Ureter (tissue), 1 donor: ENCODE data around the gene MEX3B. TPM values are rescaled to one million over a fixed set of nuclear protein-coding genes. Genes with fewer than 3 reads are reported as not detected.

ENCODE experiments used
- DNase-seq: peaks from one replicate; pipeline ENCODE4 v3.0.0-alpha.2; 2020; ENCODE audit warnings: low spot score
- total RNA-seq: library from RNA; stranded (reverse); gene quantifications from one replicate; pipeline ENCODE4 v1.2.4, GENCODE V29; 2023
- donor health status: DM: yes; HTN: yes; CAD: no.

Gene MEX3B
- 0.55 TPM for total RNA-seq

DNA sequence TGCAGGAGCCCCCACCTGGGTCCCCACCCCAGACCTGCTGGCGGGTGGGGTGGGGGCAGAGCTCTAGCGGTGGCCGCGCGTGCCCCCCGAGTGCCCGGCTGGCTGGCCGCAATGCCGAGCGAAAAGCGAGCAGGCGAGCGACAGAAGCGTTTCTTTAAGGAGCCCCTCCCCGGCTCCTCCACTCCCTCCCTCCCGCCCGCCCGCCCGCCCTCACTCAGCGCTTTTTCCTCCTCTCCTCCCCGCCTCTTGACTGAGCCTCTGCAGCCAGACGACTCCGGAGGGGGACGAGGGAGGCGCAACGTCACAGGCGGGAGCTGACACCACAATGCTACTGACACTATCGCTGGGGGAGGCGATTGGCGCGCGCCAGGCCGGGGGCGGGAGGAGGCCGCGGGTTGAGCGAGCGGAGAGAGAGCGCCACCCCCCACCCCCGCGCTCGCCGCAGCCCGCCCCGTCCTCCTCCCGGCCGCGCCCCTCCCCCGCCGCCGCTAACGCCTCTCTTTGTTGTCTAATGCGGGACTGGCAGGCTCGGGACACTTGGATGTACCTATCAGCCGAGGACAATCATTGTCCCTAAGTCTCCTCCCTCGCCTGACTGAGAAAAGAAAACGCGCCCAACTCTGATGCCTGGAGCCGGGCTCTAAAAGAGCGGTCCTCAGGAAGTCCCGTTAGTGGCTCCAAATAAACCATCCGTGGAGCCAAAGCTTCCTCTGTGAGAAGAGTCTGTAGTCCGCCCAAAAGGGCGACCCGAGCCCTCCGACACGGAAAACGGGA is at the start of gene MEX3B:
TSS of gene MEX3B (minus strand) at position 127 of the 774 bp plus-strand sequence. CDS start 313 bp downstream, outside the sequence.
- DNase-seq, result peak; percentile 89

DNA sequence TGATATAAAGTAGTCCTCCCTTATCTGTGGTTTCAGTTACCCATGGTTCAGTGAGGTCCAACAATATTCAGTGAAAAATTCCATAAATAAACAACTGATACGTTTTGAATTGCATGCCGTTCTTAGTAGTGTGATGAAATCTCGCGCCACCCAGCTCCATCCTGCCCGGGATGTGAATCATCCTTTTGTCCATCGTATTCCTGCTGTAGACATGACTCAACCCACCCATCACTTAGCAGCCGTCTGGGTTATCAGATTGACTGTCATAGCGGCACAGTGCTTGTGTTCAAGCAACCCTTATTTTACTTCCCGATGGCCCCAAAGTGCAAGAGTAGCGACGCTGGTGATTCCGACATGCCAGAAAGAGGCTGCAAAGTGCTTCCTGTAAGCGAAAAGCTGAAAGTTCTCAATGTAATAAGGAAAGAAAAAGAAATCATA is 48.0 kb upstream of the MEX3B start:
- no peak for DNase-seq

- no peak for DNase-seq
Observed at GRCh38 chr15:82093325-82093724, 47.5 kb upstream of the MEX3B start.

- DNase-seq, result no peak
Observed at GRCh38 chr15:82091636-82092140, 45.9 kb upstream of the MEX3B start.

GRCh38 chr15:82086243-82086995 is 40.6 kb upstream of the MEX3B start:
- DNase-seq, result no peak

- DNase-seq, result no peak
Observed at GRCh38 chr15:82081914-82082762, 36.3 kb upstream of the MEX3B start.

GRCh38 chr15:82080774-82081173 is 35.0 kb upstream of the MEX3B start:
- no peak for DNase-seq

GRCh38 chr15:82079736-82080135 is 33.9 kb upstream of the MEX3B start:
- no peak for DNase-seq

- no peak for DNase-seq
Observed at GRCh38 chr15:82074610-82075009, 28.8 kb upstream of the MEX3B start.

DNA sequence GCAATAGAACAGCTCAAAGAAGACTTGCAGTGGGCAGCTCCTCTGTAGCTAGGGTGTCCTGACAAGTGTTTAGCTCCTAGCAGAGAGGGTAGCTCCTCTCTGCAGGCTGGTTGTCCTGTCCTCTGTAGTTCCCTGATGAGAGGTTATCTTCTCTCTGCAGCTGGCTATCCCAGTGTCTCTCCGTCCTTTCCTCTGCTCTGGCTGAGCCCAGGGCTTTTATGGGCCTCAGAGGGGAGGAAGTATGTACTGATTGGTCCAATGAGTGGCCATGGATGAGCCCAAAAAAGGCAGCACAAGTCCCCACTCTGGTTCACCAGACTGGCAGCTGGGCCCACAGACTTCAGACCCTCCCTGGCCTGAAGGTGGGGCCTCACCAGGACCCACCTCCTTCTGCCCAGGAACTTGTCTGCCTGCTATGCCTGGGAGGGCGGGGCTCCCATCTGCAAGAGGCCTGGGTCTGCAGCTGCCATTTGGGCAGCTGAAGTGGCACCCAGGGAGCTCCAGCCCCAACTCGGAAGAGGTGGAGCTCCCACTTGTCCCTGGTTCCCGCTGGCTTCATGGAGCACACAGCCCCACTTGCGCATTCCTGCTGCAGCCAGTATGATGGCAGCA is 27.2 kb upstream of the MEX3B start:
- DNase-seq, result no peak

DNA sequence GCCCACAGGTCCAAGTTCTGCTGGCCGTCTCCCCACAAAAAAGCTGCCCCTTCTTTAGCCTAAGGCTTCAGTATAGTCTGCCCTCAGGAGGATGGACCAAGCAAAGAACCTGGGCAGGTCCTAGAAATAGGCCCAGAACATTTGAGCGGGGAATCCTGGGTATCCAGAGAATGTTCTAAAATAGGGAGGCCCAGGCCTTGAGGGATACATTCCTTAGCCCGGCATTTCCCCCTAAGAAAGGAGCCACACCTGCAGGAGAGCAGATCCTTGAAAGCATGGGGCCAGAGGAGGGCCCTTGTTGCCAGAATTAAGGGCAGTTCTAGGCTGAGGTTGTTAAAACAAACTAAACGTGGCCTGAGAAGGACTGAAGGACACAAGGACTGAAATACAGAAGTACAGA is 20.6 kb upstream of the MEX3B start:
- no peak for DNase-seq

DNA sequence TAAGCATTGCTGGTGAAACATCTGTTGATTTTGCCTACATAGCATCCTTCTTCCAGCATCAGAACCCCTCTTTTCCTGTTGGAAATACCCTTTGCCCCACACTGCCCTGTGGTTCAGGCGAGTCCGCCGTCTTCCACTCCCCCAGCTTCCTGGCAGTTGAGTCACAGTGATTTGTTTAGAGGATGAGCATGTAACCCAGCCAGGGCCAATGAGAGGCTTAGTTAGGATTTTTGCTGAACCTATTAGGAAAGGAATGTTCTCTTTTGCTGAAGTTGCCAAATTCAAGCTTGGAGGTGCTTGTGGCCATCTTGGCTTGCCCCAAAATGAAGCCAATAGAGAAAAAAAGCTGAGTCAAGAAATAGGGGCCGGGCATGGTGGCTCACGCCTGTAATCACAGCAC is 19.0 kb upstream of the MEX3B start:
- DNase-seq, result no peak

GRCh38 chr15:82062479-82063454 is 16.9 kb upstream of the MEX3B start:
- no peak for DNase-seq

- no peak for DNase-seq
Observed at GRCh38 chr15:82060817-82061216, 15.0 kb upstream of the MEX3B start.

DNA sequence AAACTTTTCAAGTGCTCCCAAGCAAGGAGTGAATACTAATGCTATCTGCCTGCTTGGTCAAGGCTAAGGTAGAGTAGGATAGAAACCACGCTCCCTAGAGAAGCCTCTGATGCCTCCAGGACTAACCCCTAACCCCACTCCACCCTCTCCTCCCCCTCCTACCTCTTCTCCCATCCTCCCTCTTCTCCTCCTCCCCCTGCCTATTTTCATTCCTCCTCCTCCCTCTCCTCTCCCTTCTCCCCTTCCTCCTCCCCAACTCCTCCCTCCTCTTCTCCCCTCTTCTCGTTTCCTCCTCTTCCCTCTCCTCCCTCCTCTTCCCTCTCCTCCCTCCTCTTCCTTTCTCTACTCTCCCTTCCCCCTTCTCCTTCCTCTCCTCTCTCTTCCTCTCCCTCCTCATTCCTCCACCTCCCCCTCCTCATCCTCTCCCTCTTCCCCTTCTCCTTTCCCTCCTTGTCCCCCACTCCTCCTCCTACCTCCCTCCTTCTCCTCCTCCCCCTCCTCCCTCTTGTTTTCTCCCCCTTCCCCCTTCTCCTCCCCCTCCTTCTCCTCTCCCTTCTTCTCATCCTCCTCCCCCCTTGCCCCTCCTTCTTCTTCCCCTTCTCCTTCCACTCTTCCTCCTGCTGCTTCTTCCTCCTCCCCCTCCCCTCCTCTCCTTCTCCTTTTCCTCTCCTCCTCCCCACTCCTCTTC is 12.8 kb upstream of the MEX3B start:
- DNase-seq, result no peak

DNA sequence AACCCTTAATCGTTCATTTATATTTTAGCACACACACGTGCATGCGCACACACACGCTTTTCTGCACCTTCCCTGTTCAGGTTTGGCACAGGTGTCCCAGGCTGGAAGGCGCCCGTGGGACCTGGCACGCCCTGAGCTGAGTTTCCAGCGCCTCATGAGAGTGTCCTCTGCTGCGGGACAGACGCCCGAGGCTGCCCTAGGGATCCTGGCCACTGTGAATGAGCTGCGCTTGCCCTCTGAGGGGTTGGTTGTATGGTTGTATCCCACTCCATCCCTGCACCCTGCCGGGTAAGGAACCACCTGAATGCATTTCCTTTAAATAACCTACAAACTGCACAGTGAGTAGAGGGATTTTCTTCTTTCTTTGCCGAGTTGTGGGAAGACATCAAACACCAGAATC is 12.2 kb upstream of the MEX3B start:
- DNase-seq, result no peak

- no peak for DNase-seq
Observed at GRCh38 chr15:82056958-82057823, 11.4 kb upstream of the MEX3B start.

- DNase-seq, result no peak
Observed at GRCh38 chr15:82052751-82053150, 6.9 kb upstream of the MEX3B start.

GRCh38 chr15:82051664-82052063 is 5.8 kb upstream of the MEX3B start:
- DNase-seq, result no peak
